HG03025 (cell line): ENCODE measurements around the gene MTMR12.
A peak's percentile ranks its signal among the peaks of the same experiment; 100 is the strongest.
"Not testable (repeated sequence)": the region's sequence is repeated elsewhere in the genome, so short reads cannot be mapped to it uniquely, and the experiment has no call there.

Experiments used
- ATAC-seq: cut with Tn5 transposase; IDR thresholded peaks from one replicate; pipeline ENCODE4 v1.9.1; 2021; ENCODE audit warnings: mild to moderate bottlenecking, moderate library complexity; ENCODE audit not compliant: unreplicated experiment, low FRiP score

MTMR12 gene

DNA sequence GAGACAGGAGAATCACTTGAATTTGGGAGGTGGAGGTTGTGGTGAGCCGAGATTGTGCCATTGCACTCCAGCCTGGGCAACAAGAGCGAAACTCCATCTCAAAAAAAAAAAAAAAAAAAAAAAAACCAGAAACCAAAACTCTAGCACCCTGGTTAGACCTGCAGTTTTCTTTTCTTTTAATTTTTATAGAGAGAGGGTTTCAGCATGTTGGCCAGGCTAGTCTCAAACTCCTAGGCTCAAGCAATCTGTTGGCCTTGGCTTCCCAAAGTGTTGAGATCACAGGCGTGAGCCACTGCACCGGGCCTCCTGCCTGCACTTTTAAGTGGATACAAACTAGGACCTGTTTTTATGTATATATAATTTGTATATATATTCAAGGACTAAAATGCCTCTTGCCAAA, 12.9 kb upstream of the MTMR12 start:
- no peak for ATAC-seq

DNA sequence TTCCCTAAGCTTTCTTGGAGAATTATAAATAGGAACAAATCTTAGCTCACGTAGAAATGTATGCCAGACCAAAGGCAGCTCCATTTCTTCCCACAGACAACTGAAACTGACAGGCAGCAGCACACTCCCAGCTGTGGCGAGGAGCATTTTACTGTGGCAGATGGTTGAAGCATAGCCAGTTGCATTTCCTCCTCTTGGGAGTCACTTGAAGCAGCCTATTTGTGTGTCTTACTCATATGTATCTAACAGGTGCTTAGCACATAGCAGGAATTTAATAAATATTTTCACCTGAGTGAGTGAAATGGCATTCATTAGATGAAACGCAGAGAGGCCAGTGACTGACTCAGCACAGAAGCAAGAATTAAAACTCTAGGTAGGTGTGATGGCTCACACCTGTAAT, 12.3 kb upstream of the MTMR12 start:
- peak; percentile 63 for ATAC-seq

DNA sequence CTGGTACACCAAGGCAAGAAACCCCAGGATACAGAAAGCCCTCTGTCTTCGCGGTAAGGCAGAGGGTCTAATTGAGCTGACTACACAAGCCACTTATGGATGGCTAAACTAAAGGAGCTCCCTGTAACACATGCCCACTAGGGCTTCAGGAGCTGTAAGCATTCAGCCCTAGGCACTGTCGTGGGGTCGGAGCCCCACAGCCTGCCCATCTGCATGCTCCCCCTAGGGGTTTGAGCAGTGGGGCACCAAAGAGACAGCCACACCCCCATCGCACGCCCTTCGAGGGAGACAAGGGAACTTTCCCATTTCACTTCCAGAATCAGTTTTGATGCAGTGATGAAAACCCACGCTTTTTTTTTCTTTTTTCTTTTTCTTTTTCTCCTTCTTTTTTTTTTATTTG, 11.0 kb upstream of the MTMR12 start:
- ATAC-seq, result no peak

DNA sequence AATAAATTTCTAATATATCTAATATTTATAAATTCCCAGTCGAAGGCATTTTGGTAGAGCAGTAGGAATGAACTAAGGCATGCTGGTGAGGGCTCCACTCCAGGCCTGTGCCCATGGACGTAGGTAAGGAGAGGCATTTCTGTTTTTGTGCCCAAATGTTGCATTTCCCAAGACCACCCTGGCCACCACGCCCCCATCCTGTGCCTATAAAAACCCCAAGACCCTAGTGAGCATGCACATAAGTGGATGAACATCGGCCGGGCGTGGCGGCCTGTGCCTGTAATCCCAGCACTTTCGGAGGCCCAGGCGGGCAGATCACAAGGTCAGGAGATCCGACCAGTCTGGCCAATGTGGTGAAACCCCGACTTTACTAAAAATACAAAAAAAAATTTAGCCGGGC, 10.1 kb upstream of the MTMR12 start:
- no peak for ATAC-seq

DNA sequence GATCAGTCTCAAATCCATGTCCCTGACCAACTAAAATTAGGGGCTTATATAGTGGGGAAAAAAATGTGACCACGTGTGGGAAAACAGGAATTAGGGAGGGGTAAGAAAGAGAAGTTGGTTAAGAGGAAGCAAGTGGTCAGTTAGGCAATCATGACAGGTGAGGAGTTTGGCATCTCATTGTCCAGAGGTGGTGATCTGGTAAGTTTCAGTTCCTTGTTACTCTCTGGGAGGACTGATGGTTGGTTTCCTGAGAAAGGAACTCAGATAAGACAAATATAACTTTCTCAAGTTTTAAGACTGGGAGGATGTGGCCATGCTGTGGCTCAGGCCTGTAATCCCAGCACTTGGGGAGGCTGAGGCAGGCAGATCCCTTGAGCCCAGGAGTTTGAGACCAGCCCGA, 9.0 kb upstream of the MTMR12 start:
- not testable (repeated sequence) for ATAC-seq

DNA sequence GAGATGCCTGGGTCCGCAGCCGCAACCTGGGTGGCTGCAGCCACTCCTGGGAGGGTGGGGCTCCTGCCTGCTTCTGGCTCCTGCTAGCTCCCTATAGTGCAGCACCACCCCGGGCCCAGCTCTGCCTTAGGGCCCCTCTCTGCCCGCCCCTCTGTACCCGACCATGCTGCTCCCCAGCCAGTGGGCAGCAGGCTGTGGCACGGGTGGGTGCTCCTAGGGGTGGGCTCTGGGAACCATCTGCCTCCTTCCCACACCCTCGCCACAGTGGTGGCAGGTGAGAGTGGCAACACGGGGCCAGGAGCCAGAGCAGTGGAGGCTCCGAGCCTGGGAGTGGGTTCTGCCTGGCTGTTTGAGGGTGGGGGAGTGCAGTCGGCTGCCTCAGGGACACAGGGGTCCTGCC, 7.8 kb upstream of the MTMR12 start:
- no peak for ATAC-seq

DNA sequence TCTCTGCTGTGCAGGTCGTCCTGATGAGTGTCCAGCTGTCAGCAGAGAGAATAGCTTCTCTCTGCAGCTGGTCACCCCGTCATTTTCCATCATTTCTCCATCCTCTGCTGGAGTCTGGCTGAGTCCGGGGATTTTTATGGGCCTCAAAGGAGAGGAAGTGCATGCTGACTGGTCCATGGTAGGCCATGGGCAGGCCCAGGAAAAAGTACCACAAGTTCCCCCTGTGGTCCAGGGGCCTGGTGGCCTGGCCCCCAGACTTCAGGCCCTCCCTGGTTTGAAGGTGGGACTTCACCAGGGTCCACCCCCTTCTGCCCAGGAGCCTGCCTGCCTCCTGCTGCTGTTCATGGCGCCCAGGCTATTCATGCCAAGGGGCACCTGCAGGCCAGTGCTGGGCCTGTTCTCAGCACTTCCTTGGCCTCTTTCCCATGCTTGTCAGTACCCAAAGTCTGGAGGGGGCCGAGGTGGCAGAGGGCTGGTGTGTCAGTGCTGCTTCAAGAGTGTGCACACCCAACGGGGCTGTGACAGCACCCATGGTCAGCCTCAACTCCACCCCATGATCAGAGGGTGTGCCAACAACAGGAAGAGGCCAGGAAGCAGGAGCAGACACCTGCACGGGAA, 7.3 kb upstream of the MTMR12 start:
- ATAC-seq, result no peak

DNA sequence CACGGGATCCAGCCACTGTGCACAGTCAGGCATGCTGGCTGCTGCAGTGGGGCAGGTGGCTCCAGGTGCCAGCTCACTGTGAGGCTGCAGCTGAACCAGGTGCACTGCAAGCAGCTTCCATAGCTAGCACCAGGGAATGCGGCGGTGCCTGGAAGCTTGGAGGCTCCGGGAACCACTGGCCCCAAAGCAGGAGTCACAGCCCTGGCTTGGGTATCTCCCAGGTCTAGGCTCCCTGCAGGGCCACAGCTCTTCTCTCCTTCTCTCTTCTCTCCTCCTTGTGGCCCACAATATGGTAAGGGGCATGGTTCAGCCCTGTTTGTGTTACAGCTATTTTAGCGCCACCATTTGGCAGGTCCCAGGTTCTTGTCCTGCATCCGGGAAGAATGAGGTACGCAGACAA, 6.7 kb upstream of the MTMR12 start:
- no peak for ATAC-seq

DNA sequence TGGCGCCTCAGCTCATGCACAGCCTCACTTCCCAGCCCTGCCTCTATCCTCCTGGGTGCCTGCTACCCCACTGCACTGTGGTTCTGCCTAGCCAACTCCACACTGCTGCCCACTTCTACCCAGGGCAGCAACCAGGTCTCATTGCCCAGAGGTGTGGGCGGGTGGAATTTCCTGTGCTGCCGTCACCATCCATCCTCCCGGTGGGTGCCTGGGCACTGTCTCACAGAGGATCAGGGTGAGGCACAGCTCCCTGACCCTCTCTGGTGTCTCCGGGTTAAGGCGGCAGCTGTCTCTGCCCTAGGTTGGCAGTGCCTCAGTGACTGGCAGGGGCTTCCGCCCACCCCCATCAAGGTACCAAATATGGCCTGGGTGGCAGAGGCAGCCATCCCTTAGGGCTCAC, 4.3 kb upstream of the MTMR12 start:
- no peak for ATAC-seq

DNA sequence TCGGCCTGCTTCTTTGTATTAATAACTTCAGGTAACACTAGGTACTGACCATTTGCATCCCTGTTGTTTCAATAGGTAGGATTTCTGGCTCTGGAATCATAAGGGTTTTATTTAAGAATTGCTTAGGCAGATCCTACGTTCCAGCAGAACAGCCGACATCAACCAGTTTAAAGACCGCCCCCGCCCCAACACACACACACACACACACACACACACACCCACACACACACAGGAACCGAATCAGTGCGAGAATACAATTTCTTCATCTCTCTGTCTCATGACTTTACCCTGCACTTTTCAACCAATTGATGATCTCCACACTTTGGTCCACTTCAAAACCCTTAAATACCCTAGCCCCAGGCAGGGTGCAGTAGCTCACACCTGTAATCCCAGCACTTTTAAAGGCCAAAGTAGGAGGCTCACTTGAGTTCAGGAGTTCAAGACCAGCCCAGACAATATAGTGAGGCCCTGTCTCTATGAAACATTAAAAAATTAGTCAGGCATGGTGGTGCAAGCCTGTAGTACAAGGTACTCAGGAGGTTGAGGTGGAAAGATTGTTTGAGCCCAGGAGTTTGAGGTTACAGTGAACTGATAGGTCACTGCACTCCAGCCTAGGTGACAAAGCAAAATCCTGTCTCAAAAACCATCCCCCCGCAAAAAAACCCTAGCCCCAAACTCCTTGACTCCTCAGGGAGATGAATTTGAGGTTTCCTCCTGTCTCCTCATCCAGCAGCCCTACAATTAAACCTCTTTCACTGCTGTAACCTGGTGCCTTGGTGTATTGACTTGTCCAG, 2.7 kb upstream of the MTMR12 start:
- no peak for ATAC-seq

DNA sequence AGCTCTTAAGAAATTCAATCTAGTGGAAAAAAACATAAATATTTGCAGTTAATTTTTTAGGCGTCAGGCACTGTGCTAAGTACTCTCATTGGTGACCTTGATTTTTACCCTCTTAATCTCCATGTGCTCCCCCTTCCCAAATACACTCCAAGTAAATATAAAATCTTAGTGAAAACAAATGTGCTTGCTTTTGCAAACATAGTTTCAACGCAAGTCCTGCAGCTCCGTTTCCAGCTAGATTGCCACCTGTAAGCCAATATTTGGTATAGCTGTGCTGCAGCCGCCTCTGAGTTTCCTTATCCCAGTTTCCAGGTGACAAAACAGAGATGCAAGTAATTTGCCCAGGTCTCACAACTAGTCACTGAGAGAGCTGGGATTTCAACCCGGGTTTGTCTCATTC, 1.9 kb upstream of the MTMR12 start:
- no peak for ATAC-seq

DNA sequence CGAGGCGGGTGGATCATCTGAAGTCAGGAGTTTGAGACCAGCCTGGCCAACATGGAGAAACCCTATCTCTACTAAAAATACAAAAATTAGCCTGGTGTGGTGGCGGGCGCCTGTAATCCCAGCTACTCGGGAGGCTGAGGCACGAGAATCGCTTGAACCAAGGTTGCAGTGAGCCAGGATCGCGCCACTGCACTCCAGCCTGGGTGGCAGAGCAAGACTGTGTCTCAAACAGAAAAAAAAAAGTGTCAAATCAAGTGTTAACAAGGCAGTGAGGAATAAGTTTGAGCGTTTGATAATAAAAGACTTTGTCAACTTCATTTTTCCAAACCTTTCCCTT, 1.4 kb upstream of the MTMR12 start:
- not testable (repeated sequence) for ATAC-seq

DNA sequence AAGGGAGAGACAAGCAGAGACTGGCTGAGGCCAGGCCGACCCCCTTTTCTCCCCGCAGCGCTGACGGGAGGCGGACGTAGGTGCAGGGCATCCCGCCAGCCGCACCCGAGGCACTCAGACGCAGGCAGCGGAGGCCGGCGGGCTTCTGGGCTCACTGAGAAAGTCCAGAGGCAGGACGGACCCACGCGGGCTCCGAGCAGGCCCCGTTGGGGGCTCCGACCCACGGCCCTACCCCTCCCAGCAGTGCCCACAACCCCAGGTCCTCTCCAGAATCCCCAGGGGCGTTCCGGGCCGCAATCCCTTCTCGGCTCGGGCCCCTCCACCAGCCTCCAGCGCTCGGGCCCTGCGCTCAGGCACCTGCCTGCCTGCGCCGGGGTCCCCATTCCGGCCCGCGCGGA, 543 bp downstream of the MTMR12 start:
- peak; percentile 29 for ATAC-seq

DNA sequence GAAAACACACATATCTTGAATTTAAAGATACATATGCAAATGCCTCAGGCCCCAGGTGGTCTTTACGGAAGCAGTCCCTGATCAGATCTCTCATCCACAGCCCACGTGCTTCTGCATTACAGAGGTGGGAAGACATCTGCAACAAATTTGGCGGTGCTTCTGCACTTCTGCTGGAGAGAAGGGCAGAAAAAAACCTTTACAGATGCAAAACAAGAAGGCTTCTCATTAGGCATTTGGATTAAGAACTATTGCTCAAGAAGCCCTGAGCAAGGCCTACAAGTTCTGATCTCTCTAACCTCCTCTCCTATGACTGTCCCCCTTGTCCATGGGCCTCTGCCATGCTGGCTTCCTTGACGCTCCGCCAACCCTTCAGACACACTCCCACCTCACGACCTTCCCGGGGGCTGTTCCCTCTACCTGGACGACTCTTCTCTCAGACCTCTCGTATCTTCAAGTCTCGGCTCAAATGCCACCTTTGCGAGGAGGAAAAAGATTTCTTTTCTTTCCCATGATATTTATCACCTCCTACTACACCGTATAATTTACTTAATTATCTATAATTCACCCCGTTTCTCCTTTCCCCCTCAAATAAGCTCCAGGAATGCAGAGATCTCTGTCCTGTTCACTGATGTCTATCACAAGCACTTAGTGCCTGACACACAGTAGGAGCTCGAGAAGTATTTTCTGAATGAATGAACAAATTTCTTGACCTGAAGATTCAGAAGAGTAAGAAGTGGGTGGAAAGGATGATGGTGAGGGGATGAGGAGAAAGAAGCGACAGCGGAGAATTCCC, 1.1 kb downstream of the MTMR12 start:
- no peak for ATAC-seq

DNA sequence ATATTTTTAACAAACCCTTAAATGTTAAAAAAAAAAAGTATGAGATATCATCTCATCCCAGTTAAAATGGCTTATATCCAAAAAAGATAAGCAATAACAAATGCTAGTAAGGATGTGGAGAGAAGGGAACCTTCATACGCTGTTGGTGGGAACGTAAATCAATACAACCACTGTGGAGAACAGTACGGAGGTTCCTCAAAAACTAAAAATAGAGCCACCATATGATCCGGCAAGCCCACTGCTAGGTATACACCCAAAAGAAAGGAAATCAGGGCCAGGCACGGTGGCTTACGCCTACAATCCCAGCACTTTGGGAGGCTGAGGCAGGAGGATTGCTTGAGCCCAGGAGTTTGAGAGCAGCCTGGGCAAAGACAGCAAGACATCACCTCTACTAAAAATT, 3.0 kb downstream of the MTMR12 start:
- ATAC-seq, result no peak

DNA sequence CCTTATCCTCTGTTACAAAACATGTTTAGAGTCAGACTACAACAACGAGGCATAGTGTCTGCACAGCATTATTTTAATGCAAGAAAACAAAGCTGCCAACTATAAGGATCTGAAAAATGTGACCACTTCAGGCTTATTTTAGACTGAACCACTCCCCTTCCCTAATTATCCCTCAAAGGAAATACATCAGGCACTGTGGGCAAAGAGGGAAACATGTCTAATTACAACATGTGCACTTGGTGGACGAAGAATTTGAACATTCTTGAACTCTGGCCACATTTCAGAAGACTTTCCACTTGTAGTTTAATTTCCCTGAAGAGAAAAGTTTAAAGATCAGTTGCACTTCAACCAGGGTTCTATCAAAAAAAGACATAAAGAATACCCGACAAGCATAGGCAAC, 3.8 kb downstream of the MTMR12 start:
- ATAC-seq, result no peak

DNA sequence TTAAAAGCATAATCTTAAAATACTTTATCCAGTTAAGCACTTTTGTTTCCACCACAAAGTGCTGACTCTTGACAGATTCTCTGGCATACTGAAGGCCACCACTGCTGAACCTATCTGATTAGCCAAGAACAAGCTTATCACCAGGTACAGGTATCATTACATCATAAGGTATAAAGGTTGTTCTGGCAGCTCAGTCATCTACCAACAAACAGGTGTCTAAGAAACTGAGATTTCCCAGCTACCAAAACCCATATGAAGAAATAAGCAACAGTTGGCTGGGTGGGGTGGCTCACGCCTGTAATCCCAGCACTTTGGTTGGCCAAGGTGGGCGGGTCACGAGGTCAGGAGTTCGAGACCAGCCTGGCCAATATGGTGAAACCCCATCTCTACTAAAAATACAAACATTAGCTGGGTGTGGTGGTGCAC, 5.0 kb downstream of the MTMR12 start:
- no peak for ATAC-seq

DNA sequence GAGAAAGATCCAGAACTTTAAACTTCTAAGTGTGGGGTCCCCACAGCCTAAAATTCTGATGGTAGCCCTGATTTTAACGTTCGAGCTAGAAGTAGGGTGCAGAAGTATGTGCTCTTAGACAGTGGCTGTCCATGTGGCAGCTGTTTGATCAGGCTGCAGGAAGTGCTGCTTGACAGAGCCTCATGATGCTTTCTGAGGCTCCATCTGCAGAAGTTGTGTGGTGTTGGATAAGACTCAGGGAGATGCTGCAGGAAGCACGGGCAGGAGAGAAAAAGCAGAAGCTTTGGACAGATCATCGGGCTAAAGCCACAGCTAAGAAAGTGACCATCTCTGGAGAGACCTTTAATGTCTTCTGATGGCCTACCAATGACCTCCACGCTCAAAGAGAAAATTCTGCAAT, 8.1 kb downstream of the MTMR12 start:
- no peak for ATAC-seq

DNA sequence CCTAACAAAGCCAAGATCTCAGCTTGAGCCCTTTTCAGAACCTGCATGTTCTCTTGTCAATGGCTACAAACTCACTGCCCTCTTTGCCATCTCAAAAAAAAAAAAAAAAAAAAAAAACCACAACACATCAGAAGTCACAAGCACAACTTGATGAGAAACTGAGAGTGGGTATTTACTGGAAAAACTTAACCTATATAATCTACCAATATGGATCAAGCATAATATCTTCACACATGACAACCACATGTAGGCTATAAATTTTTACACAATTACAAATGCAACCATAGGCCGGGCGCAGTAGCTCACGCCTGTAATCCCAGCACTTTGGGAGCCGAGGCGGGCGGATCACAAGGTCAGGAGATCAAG, 9.0 kb downstream of the MTMR12 start:
- no peak for ATAC-seq

DNA sequence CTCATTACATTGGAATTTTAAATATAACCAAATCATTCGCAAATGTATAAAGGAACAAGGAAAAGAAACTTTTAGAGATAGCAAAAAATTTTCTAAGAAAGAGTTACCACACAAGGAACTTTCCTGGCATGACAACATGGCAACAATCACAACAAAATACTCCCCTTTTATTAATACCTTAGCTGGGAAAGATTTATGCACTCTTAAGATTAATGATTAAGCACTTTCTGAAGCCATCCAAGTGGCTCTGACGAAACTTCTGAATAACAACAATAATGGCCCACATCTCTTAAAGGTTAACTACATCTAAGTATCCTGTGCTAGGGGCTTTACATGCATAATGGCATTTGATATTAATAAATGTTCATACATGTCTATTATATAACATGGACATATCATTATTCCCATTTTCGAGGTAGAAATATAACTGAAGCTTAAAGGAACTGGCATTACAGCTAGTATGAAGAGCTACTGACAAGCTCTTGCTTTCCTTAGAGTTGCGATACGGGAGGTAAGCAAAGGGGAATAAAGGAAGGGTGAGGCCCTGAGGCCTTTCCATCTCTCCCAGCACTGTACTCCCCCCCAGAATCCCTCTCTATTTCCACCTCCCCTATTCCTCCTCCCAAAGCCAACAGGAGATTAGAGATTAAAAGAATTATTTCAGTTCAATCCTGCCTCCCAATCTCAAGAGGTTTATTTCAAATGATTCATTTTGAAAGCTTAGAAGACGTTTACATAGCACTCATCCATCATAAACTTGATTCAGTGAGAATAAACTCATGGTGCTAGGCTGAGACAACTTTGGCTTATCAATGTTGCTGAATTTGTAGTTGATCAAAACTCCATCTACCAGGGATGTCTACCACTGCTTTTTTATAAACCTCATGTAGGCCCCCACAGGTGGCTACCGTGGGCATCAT, 9.6 kb downstream of the MTMR12 start:
- ATAC-seq, result no peak

DNA sequence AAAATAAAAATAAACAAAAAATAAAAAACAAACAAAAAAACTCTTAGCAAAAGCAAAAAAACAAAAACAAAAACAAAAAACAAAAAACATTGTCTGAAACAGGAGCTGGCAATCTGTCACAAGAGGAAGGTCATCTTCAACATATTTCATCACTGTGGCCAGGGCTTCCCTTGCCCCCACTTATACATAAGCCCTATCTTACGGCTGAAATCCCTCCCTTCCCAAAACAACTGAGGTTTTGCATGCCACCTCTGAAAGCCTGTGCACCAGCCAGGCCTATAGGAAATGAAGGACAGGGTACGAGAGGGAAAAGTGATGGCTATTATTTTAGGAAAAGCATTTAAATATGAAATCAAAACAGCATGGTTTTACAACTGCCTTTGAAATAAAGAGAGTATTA, 10.8 kb downstream of the MTMR12 start:
- ATAC-seq, result no peak
